Natural killer cell (primary cell): ENCODE measurements around the gene SMAP1. TPM values are rescaled to one million over a fixed set of nuclear protein-coding genes. Genes with fewer than 3 reads are reported as not detected.

Source experiments
- ATAC-seq, 3 donors: fragments of 150-1000 bp in 2 of 3; fragments of 200-7000 bp in 1 of 3; cut with Tn5 transposase; 1 replicate in 1 of 3; 2 replicates in 2 of 3; pipeline ENCODE4 v1.10.0; 2021; ENCODE audit warnings: mild to moderate bottlenecking in 2 of 3, moderate library complexity in 2 of 3
- DNase-seq, 2 donors: peaks; one replicate each; pipeline versions ENCODE4 v3.0.0 to v3.0.0-alpha.2; 2013 to 2021; ENCODE audit warnings: mixed read lengths in 1 of 2
- H3K27ac ChIP-seq: one replicate; pipeline ENCODE4 v1.5.1; 2013; ENCODE audit warnings: mild to moderate bottlenecking, low read length
- H3K27me3 ChIP-seq: one replicate; pipeline ENCODE4 v1.6.1; 2013; ENCODE audit warnings: low read length; ENCODE audit not compliant: control insufficient read depth, insufficient read depth
- H3K36me3 ChIP-seq: one replicate; pipeline ENCODE4 v1.6.1; 2013; ENCODE audit warnings: low read length; ENCODE audit not compliant: control insufficient read depth, insufficient read depth
- H3K4me1 ChIP-seq: one replicate; pipeline ENCODE4 v1.6.1; 2013; ENCODE audit warnings: low read length; ENCODE audit not compliant: control insufficient read depth, insufficient read depth
- H3K4me3 ChIP-seq: one replicate; pipeline ENCODE4 v1.5.1; 2013; ENCODE audit warnings: low read length
- H3K9me3 ChIP-seq: one replicate; pipeline ENCODE4 v1.6.1; 2013; ENCODE audit warnings: low read length; ENCODE audit not compliant: control insufficient read depth, insufficient read depth
- H3K27ac Mint-ChIP-seq, 2 donors: one replicate each; pipeline ENCODE4 v1.8.0; 2022; ENCODE audit warnings: mild to moderate bottlenecking in 2 of 2, mixed read lengths in 2 of 2, moderate library complexity in 1 of 2
- H3K27me3 Mint-ChIP-seq, 2 donors: one replicate each; pipeline ENCODE4 v1.8.0; 2022; ENCODE audit warnings: low read depth in 2 of 2, mixed read lengths in 2 of 2
- H3K36me3 Mint-ChIP-seq: one replicate; pipeline ENCODE4 v1.8.0; 2022; ENCODE audit warnings: mixed read lengths
- H3K4me1 Mint-ChIP-seq, 2 donors: one replicate each; pipeline ENCODE4 v1.8.0; 2022; ENCODE audit warnings: mixed read lengths in 2 of 2
- H3K4me3 Mint-ChIP-seq: one replicate; pipeline ENCODE4 v1.8.0; 2022; ENCODE audit warnings: mild to moderate bottlenecking, moderate library complexity, mixed read lengths
- H3K9me3 Mint-ChIP-seq, 2 donors: one replicate each; pipeline ENCODE4 v1.8.0; 2022; ENCODE audit warnings: mixed read lengths in 2 of 2
- CTCF ChIP-seq: fragments of 200-600 bp; IDR thresholded peaks from one replicate; pipeline ENCODE4 v1.8.0; 2022; ENCODE audit warnings: antibody characterized with exemption
- WGBS: methylation state at CpG from one replicate; pipeline ENCODE4 v1.1.7; 2013; ENCODE audit warnings: missing lambda C conversion rate; ENCODE audit not compliant: insufficient coverage; 5-methylcytosine and 5-hydroxymethylcytosine counted together
- intact Hi-C: fragments of 100-400 bp; cut with micrococcal nuclease; formaldehyde crosslinking; loops from one replicate; pipeline ENCODE4 v1.14.2; 2022
- total RNA-seq, 4 donors: library from RNA; stranded (reverse); fragments of 120-200 nt in 1 of 4; gene quantifications; one replicate each; pipeline versions ENCODE4 v1.2.3 to v1.2.4, GENCODE V29; 2013 to 2022

The SMAP1 gene
- total RNA-seq, 3 donors from 2014 or later (not counting 1 experiment from before 2014, with no cell fraction given) = 28.6 to 35.4 (median 30.6) TPM

DNA sequence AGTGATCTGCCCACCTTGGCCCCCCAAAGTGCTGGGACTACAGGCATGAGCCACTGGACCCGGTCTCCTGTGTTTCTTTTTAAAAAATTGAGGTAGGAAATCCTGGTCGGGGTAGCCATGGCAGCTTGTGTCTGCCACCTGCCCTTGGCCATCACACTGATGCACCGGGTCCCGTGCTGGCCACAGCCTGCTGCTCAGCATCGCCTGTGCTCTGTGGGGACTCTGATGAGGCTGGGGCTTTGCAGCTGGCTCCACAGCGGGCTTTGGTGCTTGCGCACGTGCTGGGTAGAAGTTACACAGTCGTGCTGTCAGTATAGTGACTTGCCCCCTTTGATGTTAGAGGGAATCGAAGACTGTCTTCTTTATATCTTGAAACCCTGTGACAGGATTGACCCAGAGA is 66.7 kb downstream of the SMAP1 start:
- no peak overlapping the region for H3K27ac ChIP-seq
- intact Hi-C loops = no loop called here
- no peaks in the 10 kb centered on the region for H3K36me3 Mint-ChIP-seq
- no peak overlapping the region for H3K27ac Mint-ChIP-seq
- H3K9me3 Mint-ChIP-seq = no peaks in the 10 kb centered on the region
- TF ChIP-seq CTCF = no peak
- no peak overlapping the region for H3K4me3 ChIP-seq
- no peak for ATAC-seq
- DNase-seq = no peak
- H3K36me3 ChIP-seq = peaks cover 18% of the 10 kb centered on the region
- H3K9me3 ChIP-seq = no peaks in the 10 kb centered on the region
- peaks cover 18 to 24% of the 10 kb centered on the region in 2 donors for H3K4me1 Mint-ChIP-seq
- no peaks in the 10 kb centered on the region for H3K27me3 Mint-ChIP-seq
- H3K4me1 ChIP-seq = no peaks in the 10 kb centered on the region
- no peak overlapping the region for H3K4me3 Mint-ChIP-seq
- no peaks in the 10 kb centered on the region for H3K27me3 ChIP-seq
- WGBS = 98% methylated on average over 10 of the region's 10 CpGs

- TF ChIP-seq CTCF = no peak
These were observed 67.3 kb downstream of the SMAP1 start for GRCh38 chr6:70734979-70735378.

DNA sequence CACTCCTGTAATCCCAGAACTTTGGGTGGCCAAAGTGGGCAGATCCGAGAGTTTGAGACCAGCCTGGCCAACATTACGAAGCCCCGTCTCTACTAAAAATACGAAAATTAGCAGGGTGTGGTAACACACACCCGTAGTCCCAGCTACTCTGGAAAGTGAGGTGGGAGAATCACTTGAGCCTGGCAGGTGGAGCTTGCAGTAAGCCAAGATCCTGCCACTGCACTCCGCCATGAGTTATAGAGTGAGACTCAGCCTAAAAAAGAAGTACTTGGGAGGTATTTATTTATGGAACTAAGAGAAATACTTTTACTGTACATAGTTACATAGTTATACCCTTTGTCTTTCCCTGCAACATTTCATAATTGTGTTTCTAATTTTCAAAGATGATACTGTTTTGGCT is 67.8 kb downstream of the SMAP1 start:
- Histone ChIP-seq H3K4me1 (no peaks in the 10 kb centered on the region), H3K27ac (no peak overlapping the region), H3K27me3 (no peaks in the 10 kb centered on the region), H3K9me3 (no peaks in the 10 kb centered on the region), H3K4me3 (no peak overlapping the region), H3K36me3 (peaks cover 18% of the 10 kb centered on the region)
- no peak overlapping the region for H3K27ac Mint-ChIP-seq
- no peaks in the 10 kb centered on the region for H3K9me3 Mint-ChIP-seq
- TF ChIP-seq CTCF = no peak
- intact Hi-C loops = no loop called here
- DNase-seq = no peak
- no peak for ATAC-seq
- H3K4me3 Mint-ChIP-seq = no peak overlapping the region
- H3K4me1 Mint-ChIP-seq = peaks cover 7 to 13% of the 10 kb centered on the region in 2 donors
- H3K36me3 Mint-ChIP-seq = no peaks in the 10 kb centered on the region
- no peaks in the 10 kb centered on the region for H3K27me3 Mint-ChIP-seq
- 99% methylated on average over 6 of the region's 6 CpGs for WGBS

More at GRCh38 chr6:70734979-70735378, 67.3 kb downstream of the SMAP1 start:
- no peaks in the 10 kb centered on the region for H3K27me3 Mint-ChIP-seq
- intact Hi-C loops = no loop called here
- no peaks in the 10 kb centered on the region for H3K36me3 Mint-ChIP-seq
- no peaks in the 10 kb centered on the region for H3K9me3 ChIP-seq
- peaks cover 18% of the 10 kb centered on the region for H3K36me3 ChIP-seq
- H3K4me3 Mint-ChIP-seq = no peak overlapping the region
- no peak overlapping the region for H3K27ac Mint-ChIP-seq
- DNase-seq = no peak
- no peak overlapping the region for H3K27ac ChIP-seq
- WGBS = no CpG with 5 or more reads among the region's 1 CpG
- H3K4me1 Mint-ChIP-seq = peaks cover 12 to 18% of the 10 kb centered on the region in 2 donors
- H3K4me3 ChIP-seq = no peak overlapping the region
- no peak for ATAC-seq
- no peaks in the 10 kb centered on the region for H3K9me3 Mint-ChIP-seq
- H3K27me3 ChIP-seq = no peaks in the 10 kb centered on the region
- H3K4me1 ChIP-seq = no peaks in the 10 kb centered on the region

DNA sequence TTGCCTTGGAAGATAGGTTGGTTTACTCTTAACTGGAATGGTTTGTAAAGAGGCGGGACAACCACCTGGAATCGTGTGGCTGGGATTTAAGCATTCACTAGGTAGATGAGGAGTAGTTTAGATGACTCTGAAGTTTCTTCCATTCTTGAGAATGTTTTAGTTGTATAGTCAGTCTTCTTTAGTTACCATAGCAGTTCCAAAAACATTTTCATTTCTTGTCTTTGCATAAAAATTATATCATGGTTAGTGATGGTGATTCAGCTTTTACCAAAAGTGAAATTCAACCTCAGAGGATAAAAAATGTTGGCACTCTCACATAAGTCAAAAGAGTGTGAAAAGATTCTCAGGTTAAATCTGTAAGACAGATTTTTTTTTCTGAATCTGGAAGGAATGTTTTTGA is 70.3 kb downstream of the SMAP1 start:
- Histone ChIP-seq H3K4me1 (no peaks in the 10 kb centered on the region), H3K9me3 (no peaks in the 10 kb centered on the region), H3K27me3 (no peaks in the 10 kb centered on the region), H3K27ac (no peak overlapping the region), H3K4me3 (no peak overlapping the region), H3K36me3 (peaks cover 18% of the 10 kb centered on the region)
- intact Hi-C loops = no loop called here
- ATAC-seq = no peak
- WGBS = 100% methylated on average over 2 of the region's 2 CpGs
- no peaks in the 10 kb centered on the region for H3K27me3 Mint-ChIP-seq
- H3K4me1 Mint-ChIP-seq = peaks cover 15 to 22% of the 10 kb centered on the region in 2 donors
- no peaks in the 10 kb centered on the region for H3K9me3 Mint-ChIP-seq
- H3K36me3 Mint-ChIP-seq = peaks cover 7% of the 10 kb centered on the region
- no peak for DNase-seq
- TF ChIP-seq CTCF = no peak
- H3K27ac Mint-ChIP-seq = peak overlapping the region in 1 of 2 donors; percentile 14
- H3K4me3 Mint-ChIP-seq = no peak overlapping the region
